OCI-LY7 (cell line): Measurements from ENCODE around the gene DGKH. TPM values are rescaled to one million over a fixed set of nuclear protein-coding genes. Genes with fewer than 3 reads are reported as not detected.

Experiments
- BruUV-seq: library from RNA; stranded (reverse); fragments of 400-500 nt; replicated peaks from 2 replicates; lab custom pipeline; 2021; lab: Mats Ljungman, UMichigan
- CTCF ChIA-PET: fragments of 300-600 bp; sonication (Branson Sonifier 250); formaldehyde crosslinking; loops from one replicate; lab custom pipeline; 2022; ENCODE audit warnings: antibody characterized with exemption; ENCODE audit not compliant: unreplicated experiment; lab: Charles Lee
- POLR2A ChIA-PET: fragments of 300-600 bp; sonication (Branson Sonifier 250); formaldehyde crosslinking; loops from one replicate; lab custom pipeline; 2022; ENCODE audit warnings: antibody characterized with exemption; lab: Charles Lee
- DNase-seq: peaks from one replicate; pipeline ENCODE4 v3.0.0-alpha.2; 2015; ENCODE audit warnings: low spot score
- H2AFZ ChIP-seq: fragments of 200-600 bp; sonication (generic), shearing (Covaris generic); 2 replicates; pipeline ENCODE4 v1.6.1; 2014; ENCODE audit warnings: mild to moderate bottlenecking, antibody characterized with exemption, low read length, moderate library complexity
- H3K27ac ChIP-seq: fragments of 200-600 bp; sonication (generic); 2 replicates; pipeline ENCODE4 v1.5.1; 2014; ENCODE audit warnings: mixed run types, low read depth, mild to moderate bottlenecking, moderate library complexity, low read length, inconsistent platforms; ENCODE audit not compliant: poor library complexity, severe bottlenecking
- H3K36me3 ChIP-seq: fragments of 200-600 bp; sonication (generic); 2 replicates; pipeline ENCODE4 v1.6.1; 2014; ENCODE audit warnings: mild to moderate bottlenecking, antibody characterized with exemption, low read length, moderate library complexity, mixed read lengths; ENCODE audit not compliant: insufficient read depth
- H3K4me1 ChIP-seq: fragments of 200-600 bp; sonication (generic); 2 replicates; pipeline ENCODE4 v1.5.1; 2014; ENCODE audit warnings: mild to moderate bottlenecking, low read length; ENCODE audit not compliant: insufficient read depth, poor library complexity, severe bottlenecking
- H3K4me2 ChIP-seq: fragments of 200-600 bp; sonication (generic); 2 replicates; pipeline ENCODE4 v1.6.1; 2014; ENCODE audit warnings: mild to moderate bottlenecking, low read length
- H3K4me3 ChIP-seq: fragments of 200-600 bp; sonication (generic); 2 replicates; pipeline ENCODE4 v1.5.1; 2014; ENCODE audit warnings: mild to moderate bottlenecking, low read depth, low read length; ENCODE audit not compliant: poor library complexity, severe bottlenecking
- H3K79me2 ChIP-seq: fragments of 200-600 bp; sonication (generic); 2 replicates; pipeline ENCODE4 v1.6.1; 2016; ENCODE audit warnings: low read depth, mild to moderate bottlenecking, low read length, moderate library complexity, mixed read lengths; ENCODE audit not compliant: insufficient read depth
- H3K9me2 ChIP-seq: fragments of 200-600 bp; sonication (generic); 2 replicates; pipeline ENCODE4 v1.6.1; 2016; ENCODE audit warnings: mild to moderate bottlenecking, low read length, mixed read lengths; ENCODE audit not compliant: insufficient read depth
- H3K9me3 ChIP-seq: fragments of 200-600 bp; sonication (generic); 2 replicates; pipeline ENCODE4 v1.6.1; 2014; ENCODE audit warnings: mild to moderate bottlenecking, mixed run types, low read length, mixed read lengths
- H4K20me1 ChIP-seq: fragments of 200-600 bp; sonication (generic); 2 replicates; pipeline ENCODE4 v1.6.1; 2014; ENCODE audit warnings: mild to moderate bottlenecking, antibody characterized with exemption, low read length, moderate library complexity, mixed read lengths; ENCODE audit not compliant: insufficient read depth
- CTCF ChIP-seq: fragments of 200-600 bp; sonication (generic); conservative IDR thresholded peaks from 2 replicates; pipeline ENCODE4 v1.5.1; 2014; ENCODE audit warnings: mild to moderate bottlenecking, antibody characterized with exemption, low read length, moderate library complexity, mixed read lengths
- EZH2phosphoT487 ChIP-seq: fragments of 200-600 bp; sonication (generic); IDR thresholded peaks from 2 replicates; pipeline ENCODE4 v1.6.1; 2018; ENCODE audit warnings: low read depth, borderline replicate concordance, mild to moderate bottlenecking, mixed run types, antibody characterized with exemption, low read length, moderate library complexity, mixed read lengths
- intact Hi-C: fragments of 100-400 bp; cut with micrococcal nuclease; formaldehyde crosslinking; loops from one replicate; pipeline ENCODE4 v1.10.0; 2022; ENCODE audit not compliant: unreplicated experiment
- total RNA-seq, 2 experiments: library from RNA; depleted of rRNA in 1 of 2; stranded (reverse); fragments of >200 nt in 1 of 2; shearing (Covaris generic) in 1 of 2; gene quantifications; 2 replicates each; pipeline ENCODE4 v1.2.3, GENCODE V29; 2014 to 2022

Gene DGKH
- total RNA-seq, 2 experiments from 2014 or later, result 6.2 to 16.1 TPM

- H4K20me1 ChIP-seq, result no peaks in the 10 kb centered on the region
- no peak for TF ChIP-seq EZH2phosphoT487
- TF ChIP-seq CTCF, result no peak
- H3K79me2 ChIP-seq, result no peaks in the 10 kb centered on the region
- no peaks in the 10 kb centered on the region for H3K4me1 ChIP-seq
- H2AFZ ChIP-seq, result no peak overlapping the region
- H3K4me2 ChIP-seq, result no peak overlapping the region
- no peak overlapping the region for H3K4me3 ChIP-seq
- no peaks in the 10 kb centered on the region for H3K9me3 ChIP-seq
- CTCF ChIA-PET, result no interaction called here
- no peaks in the 10 kb centered on the region for H3K9me2 ChIP-seq
- POLR2A ChIA-PET, result interaction anchor here (1.2 kb wide), 1 partner anchor 35 kb away, joined by 3 read pairs; no protein-coding TSS in a partner anchor
- H3K36me3 ChIP-seq, result 0 out of 2 replicates have a peak, but pooled peaks cover 3% of the 10 kb centered on the region
- no peak overlapping the region for H3K27ac ChIP-seq
- intact Hi-C loops, result no loop called here
- DNase-seq, result no peak
- BruUV-seq, result no TSS peak
Observed at GRCh38 chr13:42233726-42234125, 185.3 kb downstream of the DGKH start.

- Histone ChIP-seq H3K4me2 (no peak overlapping the region), H3K79me2 (no peaks in the 10 kb centered on the region), H3K9me3 (no peaks in the 10 kb centered on the region), H3K4me1 (no peaks in the 10 kb centered on the region), H3K4me3 (no peak overlapping the region), H4K20me1 (no peaks in the 10 kb centered on the region), H3K36me3 (no peaks in the 10 kb centered on the region), H2AFZ (no peak overlapping the region), H3K9me2 (no peaks in the 10 kb centered on the region), H3K27ac (no peak overlapping the region)
- POLR2A ChIA-PET, result no interaction called here
- intact Hi-C loops, result no loop called here
- no TSS peak for BruUV-seq
- DNase-seq, result no peak
- CTCF ChIA-PET, result no interaction called here
- no peak for TF ChIP-seq CTCF
- TF ChIP-seq EZH2phosphoT487, result no peak
Observed at GRCh38 chr13:42239161-42239560, 190.7 kb downstream of the DGKH start.

- Histone ChIP-seq H3K79me2 (no peaks in the 10 kb centered on the region), H3K4me3 (no peak overlapping the region), H3K4me1 (no peaks in the 10 kb centered on the region), H3K27ac (no peak overlapping the region), H4K20me1 (no peaks in the 10 kb centered on the region), H3K4me2 (no peak overlapping the region), H2AFZ (no peak overlapping the region), H3K9me3 (no peaks in the 10 kb centered on the region), H3K36me3 (no peaks in the 10 kb centered on the region), H3K9me2 (no peaks in the 10 kb centered on the region)
- intact Hi-C loops, result no loop called here
- no peak for DNase-seq
- CTCF ChIA-PET, result no interaction called here
- no TSS peak for BruUV-seq
- POLR2A ChIA-PET, result interaction anchor here (1.0 kb wide), 1 partner anchor 12 kb away, joined by 3 read pairs; no protein-coding TSS in a partner anchor
- no peak for TF ChIP-seq CTCF
- no peak for TF ChIP-seq EZH2phosphoT487
Observed at GRCh38 chr13:42239644-42240043, 191.2 kb downstream of the DGKH start.
